Measurements from ENCODE around the gene PKM.

Gene PKM

GRCh38 chr15:72265031-72265430 is 34.0 kb upstream of the PKM start:
- Histone ChIP-seq H3K36me3 (ENCODE audit: insufficient read depth, low read length) (peaks cover 92% of the 10 kb centered on the region), H3K9ac (ENCODE audit: low read depth, low read length) (no peak overlapping the region), H3K79me2 (ENCODE audit: insufficient read depth, low read length) (peaks cover 15% of the 10 kb centered on the region), H3K4me2 (ENCODE audit: insufficient read depth, low read length) (no peak overlapping the region), H3K9me3 (ENCODE audit: insufficient read depth, low read length, severe bottlenecking) (no peaks in the 10 kb centered on the region), H3K4me3 (ENCODE audit: low read depth in 1 of 2, low read length in 2 of 2) (no peak overlapping the region), H4K20me1 (ENCODE audit: insufficient read depth, low read length) (no peaks in the 10 kb centered on the region; the same call in 1 of the 2 replicates), H2AFZ (ENCODE audit: low read depth, low read length) (no peak overlapping the region), H3K27me3 (ENCODE audit: insufficient read depth, low read length, poor library complexity) (no peaks in the 10 kb centered on the region), H3K27ac (ENCODE audit: low read length) (no peak overlapping the region), H3K4me1 (ENCODE audit: insufficient read depth, low read length) (peaks cover 2% of the 10 kb centered on the region; the same call in 1 of the 2 replicates)
- ATAC-seq (ENCODE audit: insufficient read depth, low read depth) = no peak
- no peak for TF ChIP-seq CTCF (IDR thresholded peaks at IDR 0.05; ENCODE audit: borderline replicate concordance, extremely low read depth, low read length, poor library complexity, severe bottlenecking)
- no peak for TF ChIP-seq EZH2 (IDR thresholded peaks at IDR 0.05; ENCODE audit: borderline replicate concordance, low read depth, low read length, severe bottlenecking)
- DNase-seq = no peak

GRCh38 chr15:72252663-72253299 is 21.8 kb upstream of the PKM start:
- no peak overlapping the region for H3K9ac ChIP-seq (ENCODE audit: low read depth, low read length)
- ATAC-seq (ENCODE audit: insufficient read depth, low read depth) (no peak), DNase-seq (no peak)
- H3K9me3 ChIP-seq (ENCODE audit: insufficient read depth, low read length, severe bottlenecking) = no peaks in the 10 kb centered on the region
- peaks cover 88% of the 10 kb centered on the region for H3K36me3 ChIP-seq (ENCODE audit: insufficient read depth, low read length)
- H3K27me3 ChIP-seq (ENCODE audit: insufficient read depth, low read length, poor library complexity) = no peaks in the 10 kb centered on the region
- no peak overlapping the region for H2AFZ ChIP-seq (ENCODE audit: low read depth, low read length)
- H3K4me3 ChIP-seq (ENCODE audit: low read depth in 1 of 2, low read length in 2 of 2) = no peak overlapping the region
- no peaks in the 10 kb centered on the region for H3K79me2 ChIP-seq (ENCODE audit: insufficient read depth, low read length)
- H3K27ac ChIP-seq (ENCODE audit: low read length) = no peak overlapping the region
- H3K4me2 ChIP-seq (ENCODE audit: insufficient read depth, low read length) = no peak overlapping the region
- TF ChIP-seq CTCF (IDR thresholded peaks at IDR 0.05; ENCODE audit: borderline replicate concordance, extremely low read depth, low read length, poor library complexity, severe bottlenecking) (no peak), EZH2 (IDR thresholded peaks at IDR 0.05; ENCODE audit: borderline replicate concordance, low read depth, low read length, severe bottlenecking) (no peak)
- no peaks in the 10 kb centered on the region for H3K4me1 ChIP-seq (ENCODE audit: insufficient read depth, low read length)
- no peaks in the 10 kb centered on the region for H4K20me1 ChIP-seq (ENCODE audit: insufficient read depth, low read length)

- Histone ChIP-seq H3K4me2 (ENCODE audit: insufficient read depth, low read length) (no peak overlapping the region), H3K4me3 (ENCODE audit: low read depth in 1 of 2, low read length in 2 of 2) (no peak overlapping the region), H3K27me3 (ENCODE audit: insufficient read depth, low read length, poor library complexity) (no peaks in the 10 kb centered on the region), H3K27ac (ENCODE audit: low read length) (no peak overlapping the region), H3K9ac (ENCODE audit: low read depth, low read length) (no peak overlapping the region), H2AFZ (ENCODE audit: low read depth, low read length) (no peak overlapping the region), H3K4me1 (ENCODE audit: insufficient read depth, low read length) (no peaks in the 10 kb centered on the region), H3K36me3 (ENCODE audit: insufficient read depth, low read length) (peaks cover 66% of the 10 kb centered on the region), H3K79me2 (ENCODE audit: insufficient read depth, low read length) (no peaks in the 10 kb centered on the region), H3K9me3 (ENCODE audit: insufficient read depth, low read length, severe bottlenecking) (no peaks in the 10 kb centered on the region), H4K20me1 (ENCODE audit: insufficient read depth, low read length) (no peaks in the 10 kb centered on the region)
- TF ChIP-seq EZH2 (IDR thresholded peaks at IDR 0.05; ENCODE audit: borderline replicate concordance, low read depth, low read length, severe bottlenecking) (no peak), CTCF (IDR thresholded peaks at IDR 0.05; ENCODE audit: borderline replicate concordance, extremely low read depth, low read length, poor library complexity, severe bottlenecking) (no peak)
- ATAC-seq (ENCODE audit: insufficient read depth, low read depth) (no peak), DNase-seq (no peak)
These were observed 18.3 kb upstream of the PKM start for GRCh38 chr15:72249142-72249810.
